H9 (cell line): Measurements from ENCODE around the gene RC3H2. TPM values are rescaled to one million over a fixed set of nuclear protein-coding genes. Genes with fewer than 3 reads are reported as not detected.

ENCODE experiments used
- DNase-seq: peaks from one replicate; pipeline ENCODE4 v3.0.0-alpha.2; 2017
- H2AFZ ChIP-seq: one replicate; pipeline ENCODE4 v1.6.1; 2013; ENCODE audit warnings: mild to moderate bottlenecking, low read length, control low read depth, moderate library complexity
- H2AK5ac ChIP-seq: 2 replicates; pipeline ENCODE4 v1.6.1; 2013; ENCODE audit warnings: low read length, control low read depth, mixed read lengths; ENCODE audit not compliant: insufficient read length
- H2BK120ac ChIP-seq: one replicate; pipeline ENCODE4 v1.6.1; 2013; ENCODE audit warnings: low read depth, mild to moderate bottlenecking, low read length, control low read depth, inconsistent platforms; ENCODE audit not compliant: poor library complexity, severe bottlenecking
- H2BK12ac ChIP-seq: 2 replicates; pipeline ENCODE4 v1.6.1; 2013; ENCODE audit warnings: low read length, control low read depth, mixed read lengths, low read depth; ENCODE audit not compliant: insufficient read length
- H2BK15ac ChIP-seq: 2 replicates; pipeline ENCODE4 v1.6.1; 2013; ENCODE audit warnings: low read depth, low read length, control low read depth
- H2BK20ac ChIP-seq: one replicate; pipeline ENCODE4 v1.6.1; 2013; ENCODE audit warnings: low read depth, mild to moderate bottlenecking, low read length, control low read depth, inconsistent platforms; ENCODE audit not compliant: poor library complexity, severe bottlenecking
- H2BK5ac ChIP-seq: 2 replicates; pipeline ENCODE4 v1.6.1; 2013; ENCODE audit warnings: low read length, control low read depth, mixed read lengths; ENCODE audit not compliant: insufficient read length
- H3K14ac ChIP-seq: 2 replicates; pipeline ENCODE4 v1.6.1; 2013; ENCODE audit warnings: low read length, control low read depth; ENCODE audit not compliant: insufficient read depth
- H3K18ac ChIP-seq: 2 replicates; pipeline ENCODE4 v1.6.1; 2013; ENCODE audit warnings: low read depth, mild to moderate bottlenecking, mixed read lengths, low read length, control low read depth; ENCODE audit not compliant: insufficient read length
- H3K23ac ChIP-seq: 2 replicates; pipeline ENCODE4 v1.6.1; 2013; ENCODE audit warnings: low read length, control low read depth, mixed read lengths, low read depth; ENCODE audit not compliant: insufficient read length
- H3K23me2 ChIP-seq: 2 replicates; pipeline ENCODE4 v1.6.1; 2013; ENCODE audit warnings: low read depth, mild to moderate bottlenecking, mixed read lengths, low read length, control low read depth; ENCODE audit not compliant: insufficient read length, poor library complexity, severe bottlenecking
- H3K27ac ChIP-seq: 2 replicates; pipeline ENCODE4 v1.5.1; 2013; ENCODE audit warnings: low read length, control low read depth, mixed read lengths, low read depth; ENCODE audit not compliant: insufficient read length
- H3K27me3 ChIP-seq: 2 replicates; pipeline ENCODE4 v1.6.1; 2013; ENCODE audit warnings: low read length, control low read depth, inconsistent platforms; ENCODE audit not compliant: insufficient read depth
- H3K4ac ChIP-seq: 2 replicates; pipeline ENCODE4 v1.6.1; 2013; ENCODE audit warnings: low read depth, mild to moderate bottlenecking, control low read depth, inconsistent platforms, low read length, moderate library complexity
- H3K4me1 ChIP-seq: 2 replicates; pipeline ENCODE4 v1.6.1; 2013; ENCODE audit warnings: low read length, control low read depth, inconsistent platforms; ENCODE audit not compliant: insufficient read depth
- H3K4me2 ChIP-seq: 2 replicates; pipeline ENCODE4 v1.6.1; 2013; ENCODE audit warnings: low read length, control low read depth, mixed read lengths; ENCODE audit not compliant: insufficient read length, insufficient read depth
- H3K56ac ChIP-seq: 2 replicates; pipeline ENCODE4 v1.6.1; 2013; ENCODE audit warnings: low read depth, mild to moderate bottlenecking, mixed read lengths, low read length, control low read depth; ENCODE audit not compliant: insufficient read length
- H3K79me1 ChIP-seq: 2 replicates; pipeline ENCODE4 v1.6.1; 2013; ENCODE audit warnings: low read depth, mild to moderate bottlenecking, moderate library complexity, low read length, control low read depth, inconsistent platforms; ENCODE audit not compliant: insufficient read depth, poor library complexity, severe bottlenecking
- H3K79me2 ChIP-seq: 2 replicates; pipeline ENCODE4 v1.6.1; 2013; ENCODE audit warnings: low read length, control low read depth, inconsistent platforms; ENCODE audit not compliant: insufficient read depth
- H3K9ac ChIP-seq: 2 replicates; pipeline ENCODE4 v1.6.1; 2013; ENCODE audit warnings: low read length, control low read depth, mixed read lengths; ENCODE audit not compliant: insufficient read length; ENCODE audit errors: extremely low read depth
- H3K9me3 ChIP-seq: one replicate; pipeline ENCODE4 v1.6.1; 2013; ENCODE audit warnings: low read depth, low read length, inconsistent platforms; ENCODE audit not compliant: control insufficient read depth
- H3T11ph ChIP-seq: one replicate; pipeline ENCODE4 v1.6.1; 2013; ENCODE audit warnings: mild to moderate bottlenecking, low read length, control low read depth, inconsistent platforms
- H4K20me1 ChIP-seq: one replicate; pipeline ENCODE4 v1.6.1; 2013; ENCODE audit not compliant: control insufficient read depth, insufficient read length, insufficient read depth
- H4K5ac ChIP-seq: 2 replicates; pipeline ENCODE4 v1.6.1; 2013; ENCODE audit warnings: low read depth, mild to moderate bottlenecking, mixed read lengths, low read length, control low read depth; ENCODE audit not compliant: insufficient read length
- H4K8ac ChIP-seq: replicated peaks from 2 replicates; pipeline ENCODE4 v1.6.1; 2013; ENCODE audit warnings: low read length, control low read depth, mixed read lengths, low read depth; ENCODE audit not compliant: insufficient read length
- H4K91ac ChIP-seq: 2 replicates; pipeline ENCODE4 v1.6.1; 2013; ENCODE audit warnings: low read depth, mild to moderate bottlenecking, moderate library complexity, mixed read lengths, low read length, control low read depth; ENCODE audit not compliant: insufficient read length
- H3K27ac Mint-ChIP-seq, 3 experiments: 2 replicates in 2 of 3; 3 replicates in 1 of 3; pipeline ENCODE4 v1.8.0; 2020 to 2021; ENCODE audit warnings: mixed read lengths in 3 of 3, mild to moderate bottlenecking in 1 of 3, moderate library complexity in 1 of 3
- H3K27me3 Mint-ChIP-seq: 2 replicates; pipeline ENCODE4 v1.8.0; 2021; ENCODE audit warnings: low read depth, mild to moderate bottlenecking, moderate library complexity, mixed read lengths
- H3K36me3 Mint-ChIP-seq, 3 experiments: 2 replicates in 2 of 3; 3 replicates in 1 of 3; pipeline ENCODE4 v1.8.0; 2020 to 2021; ENCODE audit warnings: low read depth in 3 of 3, mixed read lengths in 3 of 3; ENCODE audit not compliant: insufficient read depth in 1 of 3
- H3K4me1 Mint-ChIP-seq, 2 experiments: 2 replicates each; pipeline ENCODE4 v1.8.0; 2020; ENCODE audit warnings: mixed read lengths in 2 of 2
- H3K4me3 Mint-ChIP-seq, 2 experiments: 2 replicates in 1 of 2; 3 replicates in 1 of 2; pipeline ENCODE4 v1.8.0; 2020 to 2021; ENCODE audit warnings: mild to moderate bottlenecking in 2 of 2, mixed read lengths in 2 of 2, moderate library complexity in 1 of 2
- H3K9me3 Mint-ChIP-seq, 2 experiments: 2 replicates in 1 of 2; 3 replicates in 1 of 2; pipeline ENCODE4 v1.8.0; 2020; ENCODE audit warnings: mild to moderate bottlenecking in 2 of 2, mixed read lengths in 2 of 2, moderate library complexity in 1 of 2
- CTCF ChIP-seq: fragments of 200-600 bp; sonication (generic); conservative IDR thresholded peaks from 3 replicates; pipeline ENCODE4 v1.8.0; 2021; ENCODE audit warnings: antibody characterized with exemption, mild to moderate bottlenecking
- WGBS: extraction: QIAGEN DNeasy Blood & Tissue Kit; methylation state at CpG from one replicate; pipeline ENCODE4 v1.1.7; 2013; ENCODE audit warnings: missing lambda C conversion rate, low lambda C conversion rate, mixed read lengths; ENCODE audit not compliant: insufficient read length; ENCODE audit errors: extremely low coverage; 5-methylcytosine and 5-hydroxymethylcytosine counted together
- total RNA-seq: library from RNA; stranded (reverse); gene quantifications from 2 replicates; pipeline ENCODE4 v1.2.1, GENCODE V29; 2021

The RC3H2 gene
- total RNA-seq, 1 experiment from 2014 or later = 49.0 TPM

GRCh38 chr9:122944960-122945888 lies 40.1 kb upstream of the RC3H2 start:
- H3T11ph ChIP-seq = no peak overlapping the region
- H4K91ac ChIP-seq = no peak overlapping the region
- TF ChIP-seq CTCF = no peak
- H3K9me3 ChIP-seq = no peaks in the 10 kb centered on the region
- H3K4me1 Mint-ChIP-seq = peaks cover 25 to 44% of the 10 kb centered on the region in 2 experiments
- no CpG with 5 or more reads among the region's 4 CpGs for WGBS
- H3K4me1 ChIP-seq = no peaks in the 10 kb centered on the region
- H4K20me1 ChIP-seq = no peaks in the 10 kb centered on the region
- H3K4ac ChIP-seq = no peak overlapping the region
- H3K4me3 Mint-ChIP-seq = no peak overlapping the region
- H4K5ac ChIP-seq = no peak overlapping the region
- no peak overlapping the region for H2BK5ac ChIP-seq
- H3K27me3 ChIP-seq = no peaks in the 10 kb centered on the region
- H2AFZ ChIP-seq = no peak overlapping the region
- H2BK120ac ChIP-seq = no peak overlapping the region
- H3K79me2 ChIP-seq = peaks cover 34% of the 10 kb centered on the region
- no peak overlapping the region for H3K23ac ChIP-seq
- no peaks in the 10 kb centered on the region for H3K27me3 Mint-ChIP-seq
- no peak overlapping the region for H2AK5ac ChIP-seq
- no peak overlapping the region for H3K9ac ChIP-seq
- H3K18ac ChIP-seq = no peak overlapping the region
- peaks cover 0 to 8% (median 3%) of the 10 kb centered on the region in 3 experiments; a peak in 4 of 7 replicates for H3K36me3 Mint-ChIP-seq
- H2BK15ac ChIP-seq = no peak overlapping the region
- no peak overlapping the region for H3K56ac ChIP-seq
- no peak overlapping the region for H2BK12ac ChIP-seq
- no peaks in the 10 kb centered on the region for H3K9me3 Mint-ChIP-seq
- H3K23me2 ChIP-seq = peaks cover 3% of the 10 kb centered on the region
- no peak overlapping the region for H4K8ac ChIP-seq
- H3K27ac ChIP-seq = no peak overlapping the region
- H2BK20ac ChIP-seq = no peak overlapping the region
- peaks cover 3% of the 10 kb centered on the region for H3K79me1 ChIP-seq
- H3K27ac Mint-ChIP-seq = peak overlapping the region in 2 of 3 experiments; percentile 50 to 87; a peak in 4 of 7 replicates
- H3K14ac ChIP-seq = no peak overlapping the region
- no peak for DNase-seq
- no peak overlapping the region for H3K4me2 ChIP-seq
